ENCODE results near the gene GALNT18.

The GALNT18 gene

DNA sequence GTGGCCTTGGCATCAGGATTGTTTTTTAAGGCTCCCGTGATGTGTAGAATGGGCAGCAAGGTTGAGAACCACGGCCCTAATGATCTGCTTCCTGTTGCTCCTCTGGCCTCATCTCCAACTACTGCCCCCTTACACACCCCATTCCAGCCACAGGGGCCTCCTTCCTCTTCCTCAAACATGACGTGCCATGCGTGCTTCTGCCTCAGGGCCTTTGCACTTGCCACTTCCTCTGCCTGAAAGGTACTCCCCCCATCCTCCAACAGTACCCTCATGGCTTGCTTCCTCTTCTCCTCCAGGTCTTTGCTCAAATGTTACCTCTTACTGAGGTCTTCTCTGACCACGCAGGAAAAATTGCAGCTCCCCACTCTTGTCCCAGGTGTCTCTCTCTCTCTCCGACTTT lies 174.8 kb downstream of the GALNT18 start:
- H3K27ac ChIP-seq, result no peak overlapping the region
- no peak for DNase-seq (ENCODE audit: low read depth, low spot score)

DNA sequence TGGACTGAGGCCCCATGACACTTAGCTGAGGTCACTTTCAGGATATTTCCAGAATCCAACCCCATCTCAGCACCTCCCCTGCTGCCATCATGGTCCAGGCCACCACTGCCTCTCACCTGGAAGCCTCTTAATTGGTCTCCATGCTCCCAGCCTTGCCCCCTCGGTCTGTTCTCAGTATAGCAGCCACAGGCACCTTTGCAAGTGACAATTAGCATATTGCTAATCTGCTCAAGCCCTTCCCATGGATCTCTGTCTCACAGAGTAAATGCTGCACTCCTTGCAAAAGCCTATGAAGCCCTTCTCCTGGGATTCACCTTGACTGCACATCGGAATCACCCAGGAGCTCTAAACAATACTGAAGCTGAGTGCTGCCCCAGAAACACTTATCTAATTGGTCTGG lies 175.2 kb downstream of the GALNT18 start:
- H3K27ac ChIP-seq, result no peak overlapping the region
- no peak for DNase-seq (ENCODE audit: low read depth, low spot score)

DNA sequence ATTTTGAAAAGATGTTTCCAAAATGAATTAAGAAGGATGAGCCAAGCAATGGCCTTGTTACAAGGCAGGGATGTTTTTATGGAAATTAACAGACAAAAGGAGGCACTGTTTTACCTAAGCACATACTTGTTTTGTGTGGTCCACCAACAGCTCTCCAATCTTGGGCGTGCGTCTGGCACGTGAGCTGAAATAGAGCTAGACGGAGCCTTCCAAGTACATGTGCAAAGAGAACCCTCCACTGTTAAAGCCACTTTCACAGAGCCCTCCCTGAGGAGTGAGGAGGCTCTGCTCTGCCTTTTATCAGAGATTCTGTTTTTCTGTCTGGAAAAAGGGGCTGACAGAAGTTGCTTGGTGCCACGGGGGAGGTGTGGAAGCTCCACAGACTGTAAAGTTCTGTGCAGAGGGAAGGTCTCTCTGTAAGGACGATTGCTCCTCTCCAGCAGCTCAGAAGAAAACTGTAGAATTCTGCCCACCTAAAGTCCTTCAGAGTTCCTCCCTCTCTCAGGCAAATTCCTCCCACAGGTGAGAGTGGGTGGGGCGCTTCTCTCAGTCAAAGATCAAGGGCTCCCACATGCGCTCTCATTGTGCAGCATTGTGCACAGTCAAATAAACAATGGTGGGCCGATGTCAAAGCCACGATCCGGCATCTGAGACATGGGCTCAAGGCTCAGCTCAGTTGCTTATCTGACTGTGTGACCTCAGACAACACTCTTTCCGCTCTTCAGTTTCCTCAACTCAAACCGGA lies 176.2 kb downstream of the GALNT18 start:
- H3K27ac ChIP-seq, result no peak overlapping the region
- DNase-seq (ENCODE audit: low read depth, low spot score), result no peak

DNA sequence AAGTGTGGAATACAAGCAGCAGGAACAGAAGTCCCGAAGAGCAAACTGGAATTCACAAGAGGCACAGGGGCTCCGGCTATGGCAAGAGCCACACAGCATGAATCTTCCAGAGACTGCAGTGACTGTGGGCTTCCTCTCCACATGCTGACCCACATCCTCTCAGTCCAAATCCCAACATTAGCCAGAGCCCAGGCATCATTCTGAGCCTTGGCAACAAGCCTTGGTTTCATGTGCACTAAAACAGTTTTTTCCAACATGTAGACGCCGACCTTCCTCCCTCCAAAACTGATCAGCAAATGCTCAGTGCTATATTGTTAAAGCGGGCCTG lies 177.0 kb downstream of the GALNT18 start:
- H3K27ac ChIP-seq, result no peak overlapping the region
- no peak for DNase-seq (ENCODE audit: low read depth, low spot score)

DNA sequence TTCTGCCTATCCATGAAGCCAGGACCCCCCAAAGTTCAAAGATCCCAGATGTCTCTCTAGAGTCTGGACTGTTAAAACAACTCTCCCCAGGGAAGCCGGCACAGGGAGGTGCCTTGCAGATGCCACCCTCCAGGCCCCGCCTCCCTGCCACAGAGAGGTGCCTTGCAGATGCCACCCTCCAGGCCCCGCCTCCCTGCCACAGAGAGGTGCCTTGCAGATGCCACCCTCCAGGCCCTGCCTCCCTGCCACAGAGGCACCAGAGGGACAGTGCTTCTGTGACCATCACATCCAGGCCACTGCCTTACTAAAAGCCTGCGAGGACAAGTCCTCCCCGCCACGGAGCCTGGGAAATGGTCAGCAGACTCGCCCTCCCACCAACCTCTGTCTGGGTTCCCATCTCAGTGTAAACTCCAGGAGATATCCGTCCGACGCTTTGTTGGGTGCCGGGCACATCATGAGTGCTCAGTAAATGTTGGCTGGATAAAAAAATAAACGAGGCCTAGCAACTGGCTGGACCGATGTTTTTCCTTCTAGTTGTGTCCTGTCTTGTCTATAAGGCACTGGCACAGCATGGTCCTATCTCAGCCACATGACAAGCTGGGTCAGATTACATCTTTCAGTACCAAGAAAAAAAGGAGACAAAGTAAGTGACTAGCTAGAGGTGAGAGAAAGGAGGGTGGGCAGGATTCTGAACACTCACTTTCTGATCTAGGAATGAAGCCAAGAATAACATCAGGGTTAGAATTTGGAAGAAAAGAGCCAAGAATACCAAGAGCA lies 177.6 kb downstream of the GALNT18 start:
- no peak for DNase-seq (ENCODE audit: low read depth, low spot score)
- H3K27ac ChIP-seq, result no peak overlapping the region

DNA sequence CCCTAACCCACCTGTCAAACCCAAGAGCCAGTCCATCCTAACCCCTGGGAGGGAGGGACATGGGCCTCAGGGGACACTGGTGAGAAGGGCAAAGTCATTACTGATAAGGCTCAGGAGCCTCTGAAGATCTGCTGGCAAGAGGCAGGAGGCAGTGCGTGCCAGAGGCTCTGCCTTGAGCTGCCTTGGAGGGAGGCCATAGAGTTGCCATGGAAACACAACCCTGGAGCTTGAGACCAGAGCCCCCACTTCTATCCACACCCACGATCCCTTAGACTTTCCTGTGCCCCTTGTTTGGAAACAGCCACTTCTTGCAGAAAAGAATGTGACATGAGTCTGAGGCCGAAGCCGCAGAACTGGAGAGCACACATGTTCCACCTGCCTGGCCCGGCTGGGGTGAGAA lies 179.0 kb downstream of the GALNT18 start:
- no peak overlapping the region for H3K27ac ChIP-seq
- DNase-seq (ENCODE audit: low read depth, low spot score), result no peak

DNA sequence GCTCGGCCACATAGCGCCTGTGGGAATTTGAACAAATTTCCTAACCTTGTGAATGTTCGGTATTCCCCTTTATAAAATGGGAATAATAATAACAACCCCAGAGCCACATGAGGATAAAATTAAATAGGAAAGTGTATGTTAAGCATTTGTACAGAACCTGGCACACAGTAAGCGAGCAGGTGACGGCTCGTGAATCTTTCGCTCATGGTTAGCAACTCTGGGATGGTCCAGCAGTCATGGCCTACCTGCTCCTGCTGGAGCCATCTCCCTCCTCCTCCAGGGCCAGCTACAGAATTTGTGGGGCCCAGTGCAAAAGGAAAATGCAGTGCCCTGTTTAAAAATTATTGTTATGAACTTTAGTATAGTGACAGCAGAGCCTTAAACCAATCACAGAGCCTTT lies 180.3 kb downstream of the GALNT18 start:
- H3K27ac ChIP-seq, result no peak overlapping the region
- no peak for DNase-seq (ENCODE audit: low read depth, low spot score)

DNA sequence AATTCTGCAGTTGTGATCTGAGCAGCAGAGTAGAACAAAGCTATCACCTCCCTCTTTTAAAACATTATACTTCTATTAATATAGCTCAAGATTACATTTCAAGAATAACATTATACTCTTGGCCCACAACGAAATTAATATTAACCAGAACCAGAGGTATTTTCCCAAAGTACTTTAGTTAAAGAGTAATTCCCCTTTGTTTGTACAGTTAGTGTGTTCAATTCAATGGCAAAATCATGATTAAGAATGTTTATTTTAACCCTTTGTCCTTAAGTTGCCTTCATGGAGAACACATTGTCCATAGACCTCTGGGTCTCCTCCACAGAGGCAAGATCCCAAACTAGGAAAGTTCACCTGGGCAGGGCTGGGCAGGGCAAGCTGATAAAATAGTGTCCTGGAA lies 180.7 kb downstream of the GALNT18 start:
- DNase-seq (ENCODE audit: low read depth, low spot score), result no peak
- no peak overlapping the region for H3K27ac ChIP-seq

DNA sequence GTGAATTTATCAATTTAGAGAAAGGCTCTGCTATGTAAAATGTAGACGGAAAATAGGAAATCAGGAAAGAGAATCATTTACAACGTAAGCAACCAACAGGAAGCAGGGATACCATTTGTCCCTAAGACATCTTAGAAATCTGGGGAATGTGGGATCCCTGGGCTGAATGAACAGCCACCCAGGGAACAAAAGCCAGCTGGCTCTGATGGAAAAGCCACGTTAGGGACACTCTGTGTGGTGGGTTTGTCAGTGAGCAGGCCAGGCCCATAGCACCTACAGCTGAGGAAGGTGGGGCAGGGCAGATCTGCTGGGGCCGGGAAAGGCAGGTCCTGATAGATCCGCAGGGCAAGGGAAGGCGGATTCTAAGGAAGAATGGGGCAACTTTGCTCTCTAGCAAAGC lies 181.7 kb downstream of the GALNT18 start:
- H3K27ac ChIP-seq, result no peak overlapping the region
- no peak for DNase-seq (ENCODE audit: low read depth, low spot score)

DNA sequence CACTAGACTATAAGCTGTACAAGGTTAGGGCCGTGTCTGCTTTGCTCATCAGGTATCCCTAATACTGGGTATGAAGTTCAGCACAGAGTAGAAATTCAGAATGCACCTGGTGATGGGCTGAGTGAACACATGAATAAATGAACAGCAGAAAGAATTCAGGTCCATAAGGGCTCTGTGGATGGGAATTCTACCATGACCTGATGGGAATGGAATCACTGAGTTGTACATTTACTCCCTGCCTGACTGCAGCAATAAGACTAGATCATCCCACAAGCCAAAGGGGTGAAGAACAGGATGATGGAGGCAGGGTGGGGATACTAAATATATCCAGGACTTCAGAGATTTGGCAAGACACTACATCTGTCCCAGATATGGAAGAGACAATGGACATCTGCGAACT lies 182.2 kb downstream of the GALNT18 start:
- no peak overlapping the region for H3K27ac ChIP-seq
- no peak for DNase-seq (ENCODE audit: low read depth, low spot score)

DNA sequence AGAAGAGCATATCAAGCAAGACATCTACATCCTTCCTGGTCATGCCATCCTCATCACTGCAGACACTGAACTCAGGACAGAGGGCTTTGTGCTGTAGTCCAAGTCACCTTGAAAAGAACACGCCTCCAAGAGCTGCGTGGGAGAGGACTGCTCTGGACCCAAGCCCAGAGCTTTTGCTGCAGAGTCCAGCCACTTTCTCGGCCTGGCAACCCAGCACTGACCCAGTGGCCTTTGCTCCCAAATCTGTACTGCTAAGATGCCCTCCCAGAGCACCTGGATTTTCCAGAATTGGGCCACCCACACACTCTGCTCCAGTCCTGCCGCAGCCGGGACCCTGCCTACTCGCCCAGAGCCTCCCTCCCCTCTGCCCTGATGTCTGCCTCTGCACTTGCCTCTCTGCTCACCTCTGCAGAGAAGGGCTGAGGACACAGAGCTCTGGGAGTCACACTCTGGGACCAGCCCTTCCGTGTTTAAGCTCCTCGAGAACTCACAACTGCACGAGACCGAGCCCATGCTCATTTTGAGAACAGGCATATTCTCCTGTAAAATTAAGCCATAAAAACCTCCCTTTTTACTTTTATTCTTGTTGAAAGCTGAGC lies 185.0 kb downstream of the GALNT18 start:
- no peak for DNase-seq (ENCODE audit: low read depth, low spot score)
- no peak overlapping the region for H3K27ac ChIP-seq

DNA sequence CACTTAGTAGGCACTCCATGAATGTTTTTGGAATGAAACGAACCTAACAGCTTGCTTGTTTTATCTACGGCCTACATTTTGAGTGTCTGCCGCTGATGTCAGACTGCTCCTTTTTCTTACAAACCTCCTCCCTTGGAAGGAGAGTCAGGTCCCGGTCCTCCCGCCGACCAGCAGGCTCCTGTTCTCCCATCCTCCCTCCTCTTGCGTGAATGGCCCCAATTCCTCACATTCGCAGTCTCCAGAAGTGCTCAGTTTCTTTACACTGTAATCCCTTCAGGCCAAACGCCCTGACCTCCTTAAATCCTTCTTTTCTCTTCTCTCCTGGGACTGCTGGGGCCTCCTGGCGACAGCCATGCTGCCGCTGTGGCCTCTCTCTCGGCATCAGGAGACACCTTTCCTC lies 186.2 kb downstream of the GALNT18 start:
- no peak for DNase-seq (ENCODE audit: low read depth, low spot score)
- H3K27ac ChIP-seq, result no peak overlapping the region

DNA sequence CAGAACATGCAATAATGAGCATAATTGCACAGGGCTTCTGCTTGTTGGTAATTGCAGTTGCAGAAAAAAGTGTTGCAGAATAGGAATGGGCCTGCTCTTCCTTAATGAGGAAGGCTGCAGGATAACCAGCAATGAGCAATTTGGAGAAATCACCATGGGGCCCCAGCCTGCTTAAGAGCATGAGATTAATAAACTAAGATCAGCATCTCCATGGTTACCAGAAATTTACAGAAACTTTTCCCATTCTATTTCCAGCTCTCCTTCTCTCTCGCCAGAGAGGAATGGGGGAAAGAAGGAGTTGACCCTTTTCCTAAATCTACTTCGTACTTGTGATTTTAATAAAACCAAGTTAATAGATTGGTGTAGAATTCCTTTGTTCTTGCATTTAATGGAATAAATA lies 187.8 kb downstream of the GALNT18 start:
- H3K27ac ChIP-seq, result no peak overlapping the region
- no peak for DNase-seq (ENCODE audit: low read depth, low spot score)

DNA sequence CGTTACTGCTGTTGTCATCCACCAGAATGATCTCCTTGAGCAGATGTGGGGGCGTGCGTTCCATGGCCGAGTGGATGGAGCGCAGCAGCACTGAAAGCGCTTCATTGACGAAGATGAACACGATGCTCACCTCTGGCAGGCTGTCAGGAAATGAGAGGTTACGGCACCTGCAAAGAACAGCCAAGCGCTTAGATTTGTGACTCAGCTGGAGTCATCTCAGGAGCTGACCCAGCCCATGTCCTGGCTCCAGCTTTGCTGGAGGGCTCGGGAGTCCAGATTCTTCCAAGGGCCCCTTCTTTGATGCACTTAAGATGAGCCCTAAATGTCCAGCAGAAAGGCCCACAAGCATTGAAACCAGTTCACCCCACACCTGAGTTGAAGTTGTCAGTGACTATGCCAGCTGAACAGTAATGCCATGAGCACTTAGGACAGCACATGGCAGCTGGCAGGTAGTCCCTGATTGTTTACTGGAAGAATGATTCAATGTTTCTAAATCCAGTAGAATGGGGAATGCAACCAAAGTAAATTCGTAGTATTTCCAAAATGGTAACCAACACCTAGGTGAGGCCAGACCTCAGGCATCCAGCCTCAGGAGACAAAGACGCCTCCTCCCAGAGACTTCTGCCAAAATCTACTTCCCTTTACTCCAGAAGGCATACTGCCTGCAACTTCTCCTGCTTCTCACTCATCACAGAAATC lies 189.0 kb downstream of the GALNT18 start:
- peak overlapping the region; percentile 51 for H3K27ac ChIP-seq
- DNase-seq (ENCODE audit: low read depth, low spot score), result no peak

DNA sequence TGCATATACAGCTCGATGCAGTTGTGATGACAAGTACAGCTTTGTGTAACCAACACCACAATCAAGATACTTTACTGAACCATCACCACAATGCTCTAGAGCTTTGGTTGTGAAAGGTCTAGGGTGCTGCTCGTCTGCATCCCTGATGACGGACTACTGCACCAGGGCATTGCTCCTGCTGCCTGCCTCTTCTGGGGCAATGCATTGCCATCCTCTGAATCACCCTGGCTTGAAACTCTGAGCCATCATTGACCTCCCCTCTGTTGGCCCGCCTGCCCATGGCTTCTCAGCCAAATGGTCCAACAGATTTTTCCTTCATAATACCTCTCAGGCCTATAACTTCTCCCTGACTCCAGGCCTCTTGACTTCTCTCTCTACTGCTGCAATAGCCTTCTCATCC lies 191.4 kb downstream of the GALNT18 start:
- DNase-seq (ENCODE audit: low read depth, low spot score), result no peak

DNA sequence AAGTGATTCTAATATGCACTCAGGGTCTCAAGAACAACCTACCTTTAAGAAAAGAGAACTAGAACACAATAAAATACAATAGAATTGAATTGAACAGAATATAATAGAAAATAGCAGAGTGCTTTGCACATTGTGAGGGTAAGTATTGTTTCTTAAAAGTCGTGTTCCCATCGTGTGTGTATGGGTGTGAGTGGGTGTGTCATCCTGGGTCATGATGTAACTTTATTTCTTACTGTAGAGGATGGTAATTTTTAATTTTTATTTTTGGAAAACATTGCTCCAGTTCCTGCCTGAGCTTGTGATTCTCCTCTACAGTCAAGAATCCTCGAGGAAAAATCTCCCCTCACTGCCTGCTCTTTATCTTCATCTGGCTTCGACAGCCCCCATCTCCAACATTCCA lies 193.1 kb downstream of the GALNT18 start:
- DNase-seq (ENCODE audit: low read depth, low spot score), result no peak
- H3K27ac ChIP-seq, result no peak overlapping the region

More for the DNA sequence above, 191.4 kb downstream of the GALNT18 start:
- H3K27ac ChIP-seq, result no peak overlapping the region

DNA sequence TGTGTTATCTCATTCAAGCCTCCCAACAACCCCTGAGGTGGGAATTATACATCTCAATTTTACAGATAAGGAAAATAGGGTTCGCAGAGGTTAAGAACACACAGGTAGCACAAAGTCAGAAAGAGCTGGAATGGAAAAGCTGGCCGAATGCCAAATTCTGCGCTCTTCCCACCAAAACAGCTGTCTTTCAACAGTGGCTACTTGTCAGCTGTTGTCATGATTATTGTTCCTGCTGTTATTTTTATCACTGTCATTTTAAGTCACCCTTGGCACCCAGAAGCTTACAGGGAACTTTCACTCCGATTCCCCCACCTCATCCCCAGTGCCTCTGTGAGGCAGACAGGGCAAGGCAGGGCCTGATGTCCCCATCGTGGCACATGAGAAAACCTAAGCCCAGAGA lies 194.3 kb downstream of the GALNT18 start:
- H3K27ac ChIP-seq, result no peak overlapping the region
- DNase-seq (ENCODE audit: low read depth, low spot score), result no peak

DNA sequence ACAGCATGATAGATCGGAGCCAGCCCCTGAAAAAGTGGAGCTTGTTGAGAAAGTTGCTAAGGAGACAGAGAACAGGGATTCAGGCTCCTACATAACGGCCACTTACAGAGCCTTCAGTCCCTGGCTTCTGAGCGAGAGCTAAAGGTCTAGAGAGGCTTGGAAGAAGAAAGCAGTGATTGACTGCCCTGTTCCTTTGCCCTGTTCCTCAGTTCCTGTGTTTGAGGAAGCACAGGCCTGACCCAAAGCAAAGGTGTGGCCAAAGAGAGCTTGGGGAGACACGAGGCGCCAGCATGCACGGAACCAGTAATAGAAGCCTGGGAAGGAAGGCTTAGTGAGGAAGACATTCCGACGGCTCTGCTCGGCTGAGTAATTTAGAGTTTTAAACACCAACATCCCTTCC lies 194.7 kb downstream of the GALNT18 start:
- H3K27ac ChIP-seq, result no peak overlapping the region
- DNase-seq (ENCODE audit: low read depth, low spot score), result no peak

DNA sequence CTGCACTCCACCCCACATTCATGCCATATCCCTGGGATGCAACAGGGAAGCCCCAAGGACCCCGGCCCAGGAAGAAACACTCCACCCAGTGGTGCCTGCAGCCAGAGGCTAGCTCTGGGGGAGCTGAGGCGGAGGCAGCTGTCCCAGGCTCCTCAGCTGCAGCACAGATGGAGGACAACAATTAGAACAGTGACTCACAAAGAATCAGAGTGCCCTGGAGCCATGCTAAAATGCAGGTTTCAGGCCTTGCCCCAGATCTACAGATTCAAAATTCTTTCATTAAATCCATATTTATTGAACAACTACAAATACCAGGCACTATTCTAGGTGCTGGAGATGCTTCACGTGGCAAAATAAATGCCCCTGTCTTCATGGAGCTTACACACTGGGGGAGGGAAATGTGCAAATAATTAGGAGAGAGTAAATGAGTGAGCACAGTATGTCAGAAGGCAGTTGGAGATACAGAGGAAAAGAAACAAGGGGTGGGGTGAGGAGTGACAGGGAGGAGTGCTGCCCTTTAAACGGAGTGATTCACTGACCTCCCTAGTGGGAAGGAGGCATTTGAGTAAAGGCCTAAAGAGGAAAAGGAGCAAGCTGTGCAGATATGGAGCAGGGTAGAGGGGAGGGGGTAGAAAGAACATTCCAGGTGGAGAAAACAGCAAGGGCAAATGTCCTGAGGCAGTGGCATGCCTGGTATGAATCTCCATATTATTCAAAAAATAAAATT lies 195.4 kb downstream of the GALNT18 start:
- no peak for DNase-seq (ENCODE audit: low read depth, low spot score)
- H3K27ac ChIP-seq, result no peak overlapping the region

DNA sequence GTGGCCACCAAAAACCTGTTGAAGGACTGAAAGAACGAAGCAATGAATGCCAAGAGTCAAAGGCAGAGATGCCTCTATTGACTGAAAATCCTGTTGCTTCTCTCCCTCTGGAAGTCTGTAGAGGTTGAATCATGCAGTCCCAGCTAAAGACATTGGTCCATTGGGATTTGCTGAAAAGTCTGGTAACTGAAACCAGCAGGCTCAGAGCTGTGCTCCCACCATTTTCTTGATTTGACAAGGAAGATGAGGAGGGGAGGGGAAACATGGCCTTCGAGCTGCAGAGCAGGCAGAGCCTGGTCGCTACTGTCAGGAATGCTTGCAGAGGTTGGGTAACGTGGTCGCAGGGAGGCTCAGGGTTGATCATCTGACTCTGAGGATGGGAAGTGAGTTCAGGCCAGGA lies 196.0 kb downstream of the GALNT18 start:
- no peak for DNase-seq (ENCODE audit: low read depth, low spot score)
- H3K27ac ChIP-seq, result no peak overlapping the region

All from epithelial cell of prostate (primary cell).